Fibroblast of the aortic adventitia (primary cell): ENCODE measurements around the gene NQO2. TPM values are rescaled to one million over a fixed set of nuclear protein-coding genes. Genes with fewer than 3 reads are reported as not detected.

Experiments used
- DNase-seq: peaks from one replicate; pipeline ENCODE4 v3.0.0-alpha.2; 2010; ENCODE audit warnings: low read depth
- H3K4me3 ChIP-seq: 2 replicates; pipeline ENCODE4 v1.5.1; 2011; ENCODE audit warnings: low read depth, mild to moderate bottlenecking, control low read depth, low read length, moderate library complexity
- CTCF ChIP-seq: IDR thresholded peaks from 2 replicates; pipeline ENCODE4 v1.5.1; 2011; ENCODE audit warnings: mild to moderate bottlenecking, low read length, control low read depth, inconsistent platforms; ENCODE audit not compliant: insufficient read depth
- total RNA-seq: library from RNA; depleted of rRNA; stranded (reverse); fragments of >200 nt; gene quantifications from 2 replicates; pipeline ENCODE4 v1.2.3, GENCODE V29; 2012; ENCODE audit warnings: low replicate concordance

Gene NQO2
- total RNA-seq, 1 donor, result 47.7 TPM

- no peak for DNase-seq
- no peak for TF ChIP-seq CTCF
- H3K4me3 ChIP-seq, result no peak overlapping the region
These were observed 34.0 kb downstream of the NQO2 start for GRCh38 chr6:3033652-3034051.

GRCh38 chr6:3035397-3035796 is 35.7 kb downstream of the NQO2 start:
- no peak overlapping the region for H3K4me3 ChIP-seq
- DNase-seq, result no peak
- TF ChIP-seq CTCF, result no peak

GRCh38 chr6:3036861-3037637 is 37.4 kb downstream of the NQO2 start:
- no peak for TF ChIP-seq CTCF
- DNase-seq, result no peak
- no peak overlapping the region for H3K4me3 ChIP-seq

GRCh38 chr6:3037638-3038365 is 38.1 kb downstream of the NQO2 start:
- H3K4me3 ChIP-seq, result no peak overlapping the region
- no peak for TF ChIP-seq CTCF
- no peak for DNase-seq

- H3K4me3 ChIP-seq, result no peak overlapping the region
- no peak for TF ChIP-seq CTCF
- no peak for DNase-seq
These were observed 39.7 kb downstream of the NQO2 start for GRCh38 chr6:3039384-3039783.

- H3K4me3 ChIP-seq, result no peak overlapping the region
- no peak for DNase-seq
- no peak for TF ChIP-seq CTCF
These were observed 41.5 kb downstream of the NQO2 start for GRCh38 chr6:3041147-3041546.

GRCh38 chr6:3041606-3042005 is 41.9 kb downstream of the NQO2 start:
- DNase-seq, result no peak
- no peak for TF ChIP-seq CTCF

More at GRCh38 chr6:3041606-3042005, 41.9 kb downstream of the NQO2 start:
- no peak overlapping the region for H3K4me3 ChIP-seq
